Measurements from ENCODE around the gene FBXL2. TPM values are rescaled to one million over a fixed set of nuclear protein-coding genes. Genes with fewer than 3 reads are reported as not detected.

FBXL2 gene
- total RNA-seq, 2 experiments from 2014 or later, result not detected

Other genes with a start within 250 kb of the FBXL2 start
- gene GLB1, start 180.3 kb upstream of the FBXL2 start, total RNA-seq, result 10 to 100 TPM; 47.2 to 52.0 TPM
- gene TMPPE, start 180.3 kb upstream of the FBXL2 start, total RNA-seq, result 1 to 10 TPM; 6.0 to 6.2 TPM
- gene CRTAP, start 163.4 kb upstream of the FBXL2 start, total RNA-seq, result 10 to 100 TPM; 57.6 to 60.0 TPM
- not detected for gene SUSD5, start 58.6 kb upstream of the FBXL2 start, total RNA-seq
- gene UBP1, start 163.0 kb downstream of the FBXL2 start, total RNA-seq, result 10 to 100 TPM; 52.6 to 53.2 TPM